ENCODE data around the gene SNTB2. TPM values are rescaled to one million over a fixed set of nuclear protein-coding genes. Genes with fewer than 3 reads are reported as not detected.

The SNTB2 gene
- total RNA-seq (2021; fragmentation: NEBNext Ultra II Directional; extraction: Animal tissue kit (Norgen Biotek cat#: 25700)) (16.1 and 19.6 TPM in 2 replicates), polyA plus RNA-seq (2011; rRNA removed) (6.0 and 8.9 TPM in 2 replicates), polyA minus RNA-seq (2011; rRNA and poly(A)+ RNA removed) (15.2 and 17.5 TPM in 2 replicates)
- polyA plus RNA-seq (2011; cell fraction: cytosol; rRNA removed), result 6.3 TPM
- 19.2 TPM for polyA plus RNA-seq (2011; cell fraction: nucleus; rRNA removed)
- 5.9 to 9.9 TPM (median 7.0 TPM) in 4 replicates for polyA plus RNA-seq (2012, experiment 1 of 2)
- polyA plus RNA-seq (2012, experiment 2 of 2), result 0.96 TPM
- polyA plus RNA-seq (2013, experiment 1 of 2), result 6.0 TPM
- 5.3 TPM for polyA plus RNA-seq (2013, experiment 2 of 2)
- polyA minus RNA-seq (2011; cell fraction: cytosol; rRNA and poly(A)+ RNA removed), result 27.2 TPM
- 22.7 TPM for polyA minus RNA-seq (2011; cell fraction: nucleus; rRNA and poly(A)+ RNA removed)
- long read RNA-seq, experiment 1, result 0 reads
- long read RNA-seq, experiment 2, result 0 reads

- Histone ChIP-seq H3K27ac (ENCODE audit: low read depth, low read length) (peak within 1 kb of the TSS; percentile 59; the same call in 1 of the 2 replicates), H3K23ac (ENCODE audit: insufficient read length) (no peak within 1 kb of the TSS), H4K20me1 (replicated peaks in 1 of 2; ENCODE audit: control insufficient read depth in 1 of 2, insufficient read depth in 2 of 2, low read length in 2 of 2) (no peaks in the 10 kb centered on the region), H3K56ac (replicated peaks; ENCODE audit: insufficient read length, low read depth, low read length) (peak within 1 kb of the TSS; percentile 77), H3K9ac (replicated peaks in 1 of 4; ENCODE audit: extremely low read depth in 1 of 4, low read depth in 3 of 4, low read length in 3 of 4) (peak within 1 kb of the TSS; percentile 73 to 98 (median 80)), H3K27me3 (replicated peaks in 1 of 4; ENCODE audit: control insufficient read depth in 3 of 4, extremely low read depth in 1 of 4, insufficient read depth in 3 of 4, low read length in 3 of 4) (no peaks in the 10 kb centered on the region), H3K14ac (ENCODE audit: insufficient read length) (no peak within 1 kb of the TSS), H2AFZ (ENCODE audit: low read length) (peak within 1 kb of the TSS; percentile 96), H3K4me3 (ENCODE audit: extremely low read depth in 1 of 4, insufficient read depth in 2 of 4, low read depth in 3 of 4, low read length in 4 of 4) (peak within 1 kb of the TSS; percentile 85 to 96 (median 91)), H2BK120ac (replicated peaks; ENCODE audit: low read depth, low read length) (no peak within 1 kb of the TSS), H3K4ac (replicated peaks; ENCODE audit: insufficient read length, low read depth, low read length) (no peak within 1 kb of the TSS), H3K4me2 (ENCODE audit: insufficient read depth in 1 of 2, low read depth in 2 of 2, low read length in 2 of 2) (peak within 1 kb of the TSS; percentile 87 to 93), H3K9me3 (ENCODE audit: insufficient read depth in 2 of 2, low read depth in 1 of 2, low read length in 1 of 2) (no peaks in the 10 kb centered on the region), H2BK5ac (ENCODE audit: low read depth, low read length) (no peak within 1 kb of the TSS; the same call in 1 of the 2 replicates), H2AK5ac (ENCODE audit: low read depth, low read length) (no peak within 1 kb of the TSS), H3K18ac (ENCODE audit: extremely low read depth, low read length) (peak within 1 kb of the TSS; percentile 86), H3K36me3 (ENCODE audit: control insufficient read depth in 2 of 4, insufficient read depth in 4 of 4, low read length in 3 of 4) (no peaks in the 10 kb centered on the region), H2BK12ac (ENCODE audit: low read depth, low read length) (no peak within 1 kb of the TSS), H3K23me2 (ENCODE audit: low read depth, low read length) (peaks cover 6% of the 10 kb centered on the region), H3K79me1 (ENCODE audit: low read depth, low read length) (no peaks in the 10 kb centered on the region), H4K91ac (replicated peaks; ENCODE audit: insufficient read length, low read length) (peak within 1 kb of the TSS; percentile 78), H4K5ac (ENCODE audit: insufficient read length, low read depth, low read length) (peak within 1 kb of the TSS; percentile 61), H2BK20ac (ENCODE audit: low read length) (no peak within 1 kb of the TSS), H3K4me1 (replicated peaks in 1 of 4; ENCODE audit: control insufficient read depth in 3 of 4, insufficient read depth in 4 of 4, low read length in 3 of 4) (peaks cover 2 to 7% (median 5%) of the 10 kb centered on the region in 4 experiments; a peak in 4 of 7 replicates), H4K8ac (ENCODE audit: extremely low read depth, insufficient read depth, low read length) (peak within 1 kb of the TSS; percentile 98; the same call in 1 of the 2 replicates), H3K79me2 (ENCODE audit: control insufficient read depth in 1 of 2, insufficient read depth in 2 of 2, low read length in 2 of 2) (peaks cover 0 to 33% of the 10 kb centered on the region in 2 experiments; a peak in 2 of 4 replicates), H2BK15ac (ENCODE audit: low read length) (no peak within 1 kb of the TSS)
- CTCF ChIA-PET (ENCODE audit: partially characterized antibody), result interaction anchor here (0.8 kb wide), 1 partner anchor 38 kb away, joined by 3 read pairs; no protein-coding TSS in a partner anchor
- DNase-seq (ENCODE audit: low read depth in 1 of 2, low spot score in 2 of 2), result peak; percentile 70 to 95
- WGBS, 2 experiments (ENCODE audit: extremely low coverage in 1 of 2, insufficient coverage in 1 of 2, insufficient read length in 1 of 2, insufficient replicate concordance in 2 of 2, low coverage in 1 of 2, low lambda C conversion rate in 2 of 2, missing lambda C conversion rate in 1 of 2), result 7% methylated on average over 53 of the region's 69 CpGs; no CpG with 5 or more reads in 1 of the 2 experiments
- POLR2A ChIA-PET (ENCODE audit: partially characterized antibody), result interaction anchor here (0.8 to 2.5 kb wide), 15 partner anchors 8 to 739 kb away, joined by 3 to 12 read pairs (median 3); partner anchors contain the start of genes CHTF8, COG8, NIP7 and PDF
- FAIRE-seq, result no peak
- TF ChIP-seq CREB1 (IDR thresholded peaks at IDR 0.05), result no peak
- TF ChIP-seq KDM1A (IDR thresholded peaks at IDR 0.05; ENCODE audit: borderline replicate concordance, low read length), result no peak
- TF ChIP-seq RFX5 (IDR thresholded peaks at IDR 0.05; ENCODE audit: borderline replicate concordance, low read depth, low read length), result no peak
- TF ChIP-seq GTF2F1 (IDR thresholded peaks at IDR 0.05; ENCODE audit: borderline replicate concordance, low read depth, low read length), result 0 out of 2 replicates have a peak, but pooled peaks have one; percentile 52
- TF ChIP-seq YY1 (IDR thresholded peaks at IDR 0.05; ENCODE audit: low read depth, low read length), result peak; percentile 79
- peak; percentile 57 for TF ChIP-seq SAP30 (IDR thresholded peaks at IDR 0.05; ENCODE audit: insufficient read depth, insufficient replicate concordance, low read length)
- TF ChIP-seq TBP (IDR thresholded peaks at IDR 0.05; ENCODE audit: low read depth, low read length), result peak; percentile 86
- TF ChIP-seq POLR2AphosphoS5 (IDR thresholded peaks at IDR 0.05; ENCODE audit: low read depth, low read length), result peak; percentile 94
- peak; percentile 93 for TF ChIP-seq PHF8 (conservative IDR thresholded peaks at IDR 0.05; ENCODE audit: low read depth, low read length)
- TF ChIP-seq TAF1 (IDR thresholded peaks at IDR 0.05; ENCODE audit: low read depth, low read length), result peak; percentile 93
These were observed at the start of gene SNTB2 for GRCh38 chr16:69186642-69187445. SNTB2 (plus strand) TSS chr16:69187164; CDS start chr16:69187167, 3 bp downstream.
